Activated naive CD8-positive, alpha-beta T cell treated with anti-CD3 and anti-CD28 coated beads, Interleukin-2, amount 50 U/mL, for 16 hours (primary cell): ENCODE results near the gene DNAAF3.
"Not testable (repeated sequence)": the region's sequence is repeated elsewhere in the genome, so short reads cannot be mapped to it uniquely, and the experiment has no call there.

Experiments used
- DNase-seq: peaks from one replicate; pipeline ENCODE4 v3.0.0-alpha.2; 2020; ENCODE audit warnings: low read depth, low spot score

The DNAAF3 gene

GRCh38 chr19:55166530-55167268, at the start of gene DNAAF3:
DNAAF3 (minus strand) TSS chr19:55166613; CDS start chr19:55166413, 200 bp downstream.
- peak; percentile 17 for DNase-seq

GRCh38 chr19:55213547-55213946, 47.1 kb upstream of the DNAAF3 start:
- DNase-seq = no peak

GRCh38 chr19:55212447-55212846, 46.0 kb upstream of the DNAAF3 start:
- DNase-seq = no peak

- DNase-seq = no peak
Observed at GRCh38 chr19:55209693-55210472, 43.5 kb upstream of the DNAAF3 start.

GRCh38 chr19:55208880-55209692, 42.7 kb upstream of the DNAAF3 start, which contains the start of gene PTPRH:
PTPRH (minus strand) TSS chr19:55209501; CDS start chr19:55209433, 68 bp downstream.
- DNase-seq = no peak

GRCh38 chr19:55206664-55207500, 40.5 kb upstream of the DNAAF3 start:
- DNase-seq = no peak

- not testable (repeated sequence) for DNase-seq
Observed at GRCh38 chr19:55202199-55202598, 35.8 kb upstream of the DNAAF3 start.

GRCh38 chr19:55199620-55200204, 33.3 kb upstream of the DNAAF3 start:
- no peak for DNase-seq

GRCh38 chr19:55198651-55199050, 32.2 kb upstream of the DNAAF3 start:
- DNase-seq = no peak

GRCh38 chr19:55197528-55197927, 31.1 kb upstream of the DNAAF3 start:
- DNase-seq = no peak

GRCh38 chr19:55196803-55197202, 30.4 kb upstream of the DNAAF3 start:
- no peak for DNase-seq

- no peak for DNase-seq
Observed at GRCh38 chr19:55193481-55193880, 27.1 kb upstream of the DNAAF3 start.

- no peak for DNase-seq
Observed at GRCh38 chr19:55189403-55189835, 23.0 kb upstream of the DNAAF3 start.

- no peak for DNase-seq
Observed at GRCh38 chr19:55188625-55189024, 22.2 kb upstream of the DNAAF3 start.

GRCh38 chr19:55186080-55186479, 19.7 kb upstream of the DNAAF3 start:
- DNase-seq = no peak

GRCh38 chr19:55181740-55182139, 15.3 kb upstream of the DNAAF3 start:
- DNase-seq = no peak

- DNase-seq = peak; percentile 42
Observed at GRCh38 chr19:55179606-55180484, 13.4 kb upstream of the DNAAF3 start, which contains the start of gene SYT5. SYT5 (minus strand) TSS chr19:55180289; CDS start chr19:55179041, 1,248 bp downstream.

- peak; percentile 69 for DNase-seq
Observed at GRCh38 chr19:55178781-55179599, 12.6 kb upstream of the DNAAF3 start.

- DNase-seq = no peak
Observed at GRCh38 chr19:55176076-55176475, 9.7 kb upstream of the DNAAF3 start.
